Keratinocyte (primary cell): ENCODE data around the gene CHSY1.

ENCODE experiments used
- CTCF ChIP-seq, 3 experiments: IDR thresholded peaks in 1 of 3; conservative IDR thresholded peaks in 1 of 3; optimal IDR thresholded peaks in 1 of 3; 2 replicates in 2 of 3; 3 replicates in 1 of 3; pipeline versions ENCODE3 to v1.5.1; 2011; ENCODE audit warnings: low read length in 3 of 3, mild to moderate bottlenecking in 3 of 3, moderate library complexity in 2 of 3, control low read depth in 1 of 3, inconsistent platforms in 1 of 3; ENCODE audit not compliant: insufficient read depth in 2 of 3; ENCODE audit errors: extremely low read depth in 1 of 3
- EZH2 ChIP-seq: IDR thresholded peaks from one replicate; pipeline ENCODE4 v1.6.1; 2012; ENCODE audit warnings: inconsistent platforms, mild to moderate bottlenecking, low read length, moderate library complexity

GRCh38 chr15:101158166-101159095 is 93.4 kb downstream of the CHSY1 start:
- TF ChIP-seq CTCF (optimal IDR thresholded peaks at IDR 0.05 in 1 of 3, IDR thresholded peaks at IDR 0.05 in 1 of 3, conservative IDR thresholded peaks at IDR 0.05 in 1 of 3; ENCODE audit: extremely low read depth in 1 of 3, insufficient read depth in 2 of 3, low read length in 3 of 3), result no peak
- TF ChIP-seq EZH2, result no peak
